Inferior parietal cortex (tissue), 1 donor: Measurements from ENCODE around the gene GAB2.
A peak's percentile ranks its signal among the peaks of the same experiment; 100 is the strongest.

ENCODE experiments used
- DNase-seq: peaks from one replicate; pipeline ENCODE4 v3.0.0-alpha.2; 2016; ENCODE audit errors: extremely low spot score

The GAB2 gene

DNA sequence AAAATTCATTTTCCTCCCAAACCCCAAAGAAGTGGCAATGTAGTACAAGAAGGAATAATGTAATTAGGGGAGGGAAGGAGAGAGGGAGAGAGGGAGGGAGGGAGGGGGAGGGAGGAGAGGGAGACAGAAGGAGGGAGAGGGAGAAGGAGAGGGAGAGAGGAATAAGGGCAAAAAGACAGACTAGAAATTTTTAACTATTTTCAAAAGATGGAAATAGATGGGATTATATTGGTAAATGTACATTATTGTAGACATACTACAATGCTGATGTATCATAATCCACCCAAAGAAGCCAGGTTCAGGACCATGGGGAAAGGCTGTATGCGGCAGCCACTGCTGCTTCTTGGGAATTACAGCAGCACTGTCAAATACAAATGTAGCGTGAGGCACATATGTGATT lies 74.3 kb downstream of the GAB2 start:
- DNase-seq, result no peak

DNA sequence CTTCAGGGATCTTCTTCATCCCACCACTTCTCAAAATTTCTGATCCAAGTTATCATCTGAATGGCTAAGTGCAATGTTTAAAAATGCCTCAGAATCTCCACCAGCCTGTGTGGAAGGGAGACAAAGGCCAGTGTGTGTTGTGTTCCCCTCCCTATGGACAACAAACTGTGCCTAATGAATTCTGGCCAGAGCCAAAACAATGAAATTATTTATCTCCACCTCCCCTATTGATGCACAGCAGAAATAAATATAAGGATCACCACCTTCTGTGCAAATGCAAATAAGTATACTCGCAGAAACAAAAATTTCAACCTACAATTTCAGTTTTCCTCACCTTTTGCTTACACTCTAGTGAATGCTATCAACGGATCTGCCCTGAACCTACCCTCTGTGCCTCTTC lies 75.8 kb downstream of the GAB2 start:
- DNase-seq, result peak; percentile 80

DNA sequence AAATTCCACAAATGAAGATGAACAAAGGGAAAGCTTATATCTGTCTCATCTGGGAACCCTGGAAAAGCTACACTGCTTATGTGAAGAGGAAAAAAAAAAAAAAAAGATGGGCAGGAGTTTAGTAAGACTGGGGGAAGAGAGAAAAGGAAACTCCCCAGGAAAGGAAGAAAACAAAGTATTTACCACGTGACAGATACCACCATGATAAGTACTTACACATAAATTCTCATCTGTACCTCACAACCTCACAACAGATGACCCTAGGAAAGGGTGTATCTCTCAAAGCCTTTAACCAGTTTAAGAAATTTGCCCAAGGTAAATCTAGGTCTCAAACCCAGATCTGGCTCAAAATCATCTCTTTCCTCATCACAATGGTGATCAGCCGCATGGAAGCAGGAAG lies 77.1 kb downstream of the GAB2 start:
- DNase-seq, result no peak

DNA sequence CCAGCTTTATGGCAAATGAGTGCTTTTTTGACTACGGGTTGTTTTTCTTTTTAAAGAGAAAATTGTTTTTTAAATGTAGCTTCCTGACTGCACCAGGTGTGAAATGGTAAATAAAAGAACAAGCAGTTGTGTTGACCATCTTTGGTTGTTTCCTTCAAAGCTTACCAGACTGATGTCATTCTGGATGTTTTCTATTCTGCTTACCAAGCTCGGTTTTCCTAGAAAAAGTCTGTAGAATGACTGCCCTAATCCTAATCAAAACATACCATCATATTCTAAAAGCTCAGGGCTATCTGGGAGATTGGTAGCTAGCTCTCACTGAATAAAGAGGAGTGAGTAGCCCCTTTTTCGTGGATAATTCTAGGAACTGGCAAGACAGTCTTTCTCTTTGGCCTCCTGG lies 77.7 kb downstream of the GAB2 start:
- DNase-seq, result no peak

- peak; percentile 48 for DNase-seq
Measured at GRCh38 chr11:78339483-78339882, 78.1 kb downstream of the GAB2 start.

GRCh38 chr11:78338702-78339101 lies 78.9 kb downstream of the GAB2 start:
- no peak for DNase-seq

DNA sequence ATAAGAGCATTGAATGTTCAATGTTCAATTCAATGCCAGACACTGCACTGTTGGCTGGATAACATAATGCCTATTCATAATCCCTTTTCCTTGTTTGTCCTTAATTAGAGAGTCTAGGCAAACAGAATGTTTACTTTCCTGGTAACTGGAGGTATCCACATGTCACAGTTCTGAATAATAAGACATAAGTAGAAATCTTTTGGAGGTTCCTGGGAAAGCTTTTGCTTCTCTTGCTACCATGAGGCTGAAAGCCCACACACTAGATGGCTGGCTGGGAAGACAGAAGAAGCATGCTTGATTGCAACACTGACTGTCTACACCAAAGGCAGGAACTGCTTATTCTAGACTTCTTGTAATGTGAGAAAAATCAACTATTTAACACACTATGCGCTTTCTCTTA lies 79.5 kb downstream of the GAB2 start:
- DNase-seq, result peak; percentile 58

GRCh38 chr11:78337554-78337924 lies 80.1 kb downstream of the GAB2 start:
- DNase-seq, result no peak

DNA sequence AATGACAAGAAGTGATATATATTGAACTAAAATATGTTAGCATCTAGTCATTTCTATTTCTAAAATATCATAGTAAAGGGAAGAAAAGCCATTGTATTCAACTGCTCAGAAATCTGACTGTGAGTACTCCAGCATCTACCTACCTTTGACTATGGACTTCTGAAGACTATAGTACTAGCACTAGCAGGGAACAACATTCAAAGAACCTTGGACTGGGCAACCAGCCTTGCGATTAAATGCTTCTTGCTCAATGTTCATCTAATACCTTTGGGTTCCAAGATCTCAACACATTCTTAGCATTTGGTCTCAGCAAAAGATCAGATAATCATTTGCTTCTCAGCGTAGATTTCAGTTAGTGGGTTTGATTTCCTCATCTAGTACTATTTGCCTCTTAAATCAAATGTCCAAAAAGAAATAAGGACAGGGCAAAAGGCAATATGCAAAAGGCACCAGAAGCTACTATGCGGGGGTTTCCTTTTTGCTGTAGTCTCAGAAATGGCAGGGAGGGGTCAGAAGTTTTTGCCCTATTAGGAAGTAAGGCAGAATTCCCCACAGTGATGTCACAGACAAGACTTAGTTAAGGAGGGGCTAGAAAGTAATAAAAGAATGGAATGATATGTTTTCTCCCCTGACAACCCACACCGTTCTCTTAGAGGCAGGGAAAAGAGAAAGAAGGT lies 80.6 kb downstream of the GAB2 start:
- no peak for DNase-seq

GRCh38 chr11:78334109-78334508 lies 83.5 kb downstream of the GAB2 start:
- no peak for DNase-seq

DNA sequence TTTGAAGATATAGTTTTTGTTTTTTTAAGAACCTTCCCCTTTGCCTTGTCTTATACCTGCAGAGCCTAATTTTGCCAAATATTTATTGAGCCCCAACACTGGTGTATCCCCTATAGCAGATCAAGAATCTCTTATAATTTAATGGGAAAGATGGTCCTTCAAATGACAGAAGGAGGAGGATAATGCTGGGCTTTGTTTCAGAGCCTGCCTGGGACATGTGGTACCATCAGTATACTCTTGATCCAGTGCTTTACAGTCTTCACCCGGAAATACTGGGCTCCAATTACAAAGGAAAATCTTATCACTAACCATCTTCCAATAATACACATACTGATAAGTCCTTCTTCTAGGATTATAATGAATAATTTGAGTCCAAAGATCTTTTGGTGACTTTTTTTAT lies 84.7 kb downstream of the GAB2 start:
- DNase-seq, result no peak

GRCh38 chr11:78332174-78332866 lies 85.3 kb downstream of the GAB2 start:
- DNase-seq, result no peak

- peak; percentile 80 for DNase-seq
Measured at GRCh38 chr11:78331711-78332110, 85.9 kb downstream of the GAB2 start.

DNA sequence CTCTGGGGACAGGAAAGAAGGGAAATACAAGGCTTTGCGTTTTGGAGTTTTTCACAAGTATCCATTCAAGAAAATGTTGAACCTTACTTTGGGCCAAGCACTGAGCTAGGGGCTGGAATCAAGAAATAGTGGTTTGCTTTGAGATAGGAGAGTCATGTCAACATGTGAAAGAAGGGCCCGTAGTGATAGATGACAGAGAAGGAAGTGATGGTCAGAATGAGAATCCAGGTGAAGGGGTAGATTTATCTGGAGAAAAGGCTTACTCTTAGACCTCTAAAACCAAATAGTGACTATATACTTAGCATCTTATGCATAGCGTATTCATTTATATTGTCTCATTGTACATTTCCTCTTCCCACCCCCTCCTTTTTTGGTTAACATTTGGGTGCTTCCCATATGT lies 87.3 kb downstream of the GAB2 start:
- no peak for DNase-seq

GRCh38 chr11:78327945-78328344 lies 89.7 kb downstream of the GAB2 start:
- no peak for DNase-seq

GRCh38 chr11:78325274-78325781 lies 92.3 kb downstream of the GAB2 start:
- no peak for DNase-seq

GRCh38 chr11:78323363-78323762 lies 94.3 kb downstream of the GAB2 start:
- DNase-seq, result no peak

DNA sequence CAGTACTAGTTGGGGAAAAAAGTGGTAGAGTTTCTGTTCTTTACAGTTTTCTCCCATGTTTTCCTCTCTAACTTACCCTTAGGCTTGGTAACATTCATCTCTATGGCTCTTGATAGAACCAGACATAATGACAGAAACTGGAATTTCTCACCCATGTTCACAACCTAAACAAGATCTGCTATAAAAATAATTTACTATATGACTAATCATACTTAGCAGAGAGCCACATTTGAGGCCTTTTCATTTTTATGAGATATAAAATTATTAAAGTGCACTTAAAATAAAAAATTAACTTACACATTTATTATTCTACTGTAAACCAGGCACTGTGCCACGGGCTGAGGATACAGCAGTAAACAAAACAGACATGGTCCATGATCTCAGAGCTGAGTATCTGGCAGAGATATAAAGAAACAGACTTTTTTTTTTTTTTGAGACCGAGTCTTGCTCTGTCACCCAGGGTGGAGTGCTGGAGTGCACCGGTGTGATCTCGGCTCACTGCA lies 98.1 kb downstream of the GAB2 start:
- no peak for DNase-seq

- DNase-seq, result peak; percentile 82
Measured at GRCh38 chr11:78318321-78319114, 99.1 kb downstream of the GAB2 start.

- no peak for DNase-seq
Measured at GRCh38 chr11:78315724-78316123, 101.9 kb downstream of the GAB2 start.

DNA sequence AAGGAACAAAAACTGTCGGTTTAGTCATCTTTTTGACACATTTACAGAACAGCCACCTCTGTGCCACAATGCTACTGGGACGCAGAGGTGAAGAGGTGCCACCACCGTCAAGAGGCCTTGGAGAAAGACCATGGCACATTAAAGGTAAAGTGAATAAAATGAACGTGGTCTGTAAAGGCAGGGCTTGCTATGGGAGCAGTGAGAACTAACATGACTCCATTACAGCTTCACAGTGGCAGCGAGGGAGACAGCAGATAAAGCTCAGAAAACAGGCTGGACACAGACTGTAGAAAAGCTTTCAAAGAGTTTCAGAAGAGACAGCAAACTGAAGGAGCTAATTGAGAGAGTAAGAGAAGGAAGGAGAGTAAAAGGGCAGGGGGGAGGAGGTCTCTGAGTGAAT lies 102.9 kb downstream of the GAB2 start:
- no peak for DNase-seq

GRCh38 chr11:78313898-78314297 lies 103.7 kb downstream of the GAB2 start:
- no peak for DNase-seq
